Stimulated activated CD4-positive, alpha-beta T cell treated with anti-CD3 and anti-CD28 coated beads, Interleukin-2, amount 100 ng/mL, for 48 hours (primary cell): ENCODE measurements around the gene RIMS1.

ENCODE experiments used
- DNase-seq, 2 donors: peaks; one replicate each; pipeline ENCODE4 v3.0.0-alpha.2; 2020

The RIMS1 gene, protein sequence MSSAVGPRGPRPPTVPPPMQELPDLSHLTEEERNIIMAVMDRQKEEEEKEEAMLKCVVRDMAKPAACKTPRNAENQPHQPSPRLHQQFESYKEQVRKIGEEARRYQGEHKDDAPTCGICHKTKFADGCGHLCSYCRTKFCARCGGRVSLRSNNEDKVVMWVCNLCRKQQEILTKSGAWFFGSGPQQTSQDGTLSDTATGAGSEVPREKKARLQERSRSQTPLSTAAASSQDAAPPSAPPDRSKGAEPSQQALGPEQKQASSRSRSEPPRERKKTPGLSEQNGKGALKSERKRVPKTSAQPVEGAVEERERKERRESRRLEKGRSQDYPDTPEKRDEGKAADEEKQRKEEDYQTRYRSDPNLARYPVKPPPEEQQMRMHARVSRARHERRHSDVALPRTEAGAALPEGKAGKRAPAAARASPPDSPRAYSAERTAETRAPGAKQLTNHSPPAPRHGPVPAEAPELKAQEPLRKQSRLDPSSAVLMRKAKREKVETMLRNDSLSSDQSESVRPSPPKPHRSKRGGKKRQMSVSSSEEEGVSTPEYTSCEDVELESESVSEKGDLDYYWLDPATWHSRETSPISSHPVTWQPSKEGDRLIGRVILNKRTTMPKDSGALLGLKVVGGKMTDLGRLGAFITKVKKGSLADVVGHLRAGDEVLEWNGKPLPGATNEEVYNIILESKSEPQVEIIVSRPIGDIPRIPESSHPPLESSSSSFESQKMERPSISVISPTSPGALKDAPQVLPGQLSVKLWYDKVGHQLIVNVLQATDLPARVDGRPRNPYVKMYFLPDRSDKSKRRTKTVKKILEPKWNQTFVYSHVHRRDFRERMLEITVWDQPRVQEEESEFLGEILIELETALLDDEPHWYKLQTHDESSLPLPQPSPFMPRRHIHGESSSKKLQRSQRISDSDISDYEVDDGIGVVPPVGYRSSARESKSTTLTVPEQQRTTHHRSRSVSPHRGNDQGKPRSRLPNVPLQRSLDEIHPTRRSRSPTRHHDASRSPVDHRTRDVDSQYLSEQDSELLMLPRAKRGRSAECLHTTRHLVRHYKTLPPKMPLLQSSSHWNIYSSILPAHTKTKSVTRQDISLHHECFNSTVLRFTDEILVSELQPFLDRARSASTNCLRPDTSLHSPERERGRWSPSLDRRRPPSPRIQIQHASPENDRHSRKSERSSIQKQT (N-terminal part only)

DNA sequence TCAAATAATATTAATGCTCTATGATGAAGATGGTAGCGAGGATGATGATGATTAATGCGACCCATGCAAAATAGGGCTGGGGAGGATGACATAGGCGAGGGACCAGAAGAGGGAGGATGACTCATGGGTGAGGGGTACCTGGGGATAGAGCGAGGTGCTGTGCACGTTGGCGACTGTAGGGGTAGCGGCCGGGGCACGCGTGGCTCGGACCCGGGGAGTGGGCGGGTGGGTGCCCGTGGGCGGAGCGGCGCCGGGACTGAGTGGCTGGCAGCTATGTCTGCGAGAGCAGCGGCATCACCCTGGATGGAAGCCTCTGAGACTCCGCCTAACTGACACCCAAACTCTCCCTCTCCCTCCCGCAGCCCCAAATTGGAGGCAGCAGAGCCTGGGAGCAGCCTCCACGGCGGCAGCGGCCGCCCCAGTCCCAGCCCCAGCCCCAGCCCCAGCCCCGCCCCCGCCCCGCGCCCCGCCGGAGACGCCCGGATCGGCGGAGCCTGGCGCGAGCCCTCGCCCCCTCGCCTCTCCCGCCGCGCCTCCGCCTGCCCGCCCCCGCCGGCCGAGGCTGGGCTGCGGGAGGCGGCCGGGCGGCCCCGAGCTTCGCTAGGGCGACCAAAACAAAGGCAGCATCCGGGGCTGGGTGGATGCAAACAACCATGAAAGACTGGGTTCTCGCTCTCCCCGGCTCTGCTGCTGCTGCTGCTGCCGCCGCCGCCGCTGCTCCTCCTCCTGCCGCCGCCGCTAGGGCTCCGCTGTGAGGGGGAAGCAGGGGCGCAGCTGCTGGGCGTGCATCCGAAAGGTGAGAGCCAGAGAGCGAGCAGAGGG, at the start of gene RIMS1:
Gene RIMS1, plus strand, starts transcription at position 367 of the 822 bp plus-strand sequence. CDS start 474 bp downstream, outside the sequence.
- DNase-seq: no peak

- no peak for DNase-seq
Measured at GRCh38 chr6:71851214-71851613, 35.1 kb upstream of the RIMS1 start.

DNA sequence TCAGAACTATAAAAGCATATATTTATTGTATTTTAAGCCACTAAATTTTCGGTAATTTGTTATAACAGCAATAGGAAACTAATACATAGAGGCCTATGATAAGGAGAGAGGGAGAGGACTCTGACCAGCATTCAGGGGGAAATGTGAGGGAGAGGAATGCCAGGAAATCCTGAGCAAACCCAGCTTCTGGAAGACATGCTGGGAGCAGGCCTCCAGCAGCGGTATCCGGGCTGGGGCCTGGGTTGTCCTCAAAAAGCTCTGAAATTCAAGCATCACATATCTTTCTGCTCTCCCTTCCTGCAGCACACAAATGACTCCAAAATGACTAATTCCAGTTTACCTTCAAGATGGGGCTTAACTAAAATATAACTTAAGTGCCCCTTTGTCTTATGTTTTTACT, 33.4 kb upstream of the RIMS1 start:
- DNase-seq: no peak

GRCh38 chr6:71855406-71855805, 30.9 kb upstream of the RIMS1 start:
- DNase-seq: no peak

GRCh38 chr6:71879016-71879415, 7.3 kb upstream of the RIMS1 start:
- no peak for DNase-seq

DNA sequence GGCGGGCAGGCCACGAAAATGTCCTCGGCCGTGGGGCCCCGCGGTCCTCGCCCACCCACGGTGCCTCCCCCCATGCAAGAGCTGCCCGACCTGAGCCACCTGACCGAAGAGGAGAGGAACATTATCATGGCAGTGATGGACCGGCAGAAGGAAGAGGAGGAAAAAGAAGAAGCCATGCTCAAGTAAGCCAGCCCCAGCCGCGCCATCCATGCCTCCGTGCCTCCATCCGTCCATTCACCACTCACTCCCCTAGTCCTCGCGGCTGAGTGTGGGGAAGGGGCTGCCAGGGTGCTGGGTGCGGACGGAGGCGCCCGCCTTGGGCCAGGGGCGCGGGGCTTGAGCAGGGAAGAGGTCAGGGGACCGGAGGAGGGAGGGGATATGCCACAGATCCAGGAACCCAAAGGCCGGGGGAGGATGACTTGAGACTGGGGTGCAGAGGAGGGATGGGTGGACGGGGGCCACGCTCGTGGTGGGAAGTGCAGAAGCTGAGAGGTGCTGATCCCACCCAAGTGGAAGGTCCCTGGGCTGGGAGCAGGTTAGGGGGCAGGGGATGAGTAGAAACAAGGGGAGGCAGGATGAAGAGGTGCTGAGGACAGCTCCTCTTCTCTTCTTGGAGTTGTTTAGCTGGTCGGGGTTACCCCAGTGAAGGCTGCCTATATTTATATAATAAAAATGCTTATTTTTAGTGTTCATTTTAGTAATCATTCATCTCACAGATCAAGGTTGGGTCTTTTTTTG, 825 bp downstream of the RIMS1 start:
- no peak for DNase-seq

- DNase-seq: no peak
Measured at GRCh38 chr6:71887744-71888230, 1.4 kb downstream of the RIMS1 start.

GRCh38 chr6:71888756-71889340, 2.5 kb downstream of the RIMS1 start:
- DNase-seq: no peak

DNA sequence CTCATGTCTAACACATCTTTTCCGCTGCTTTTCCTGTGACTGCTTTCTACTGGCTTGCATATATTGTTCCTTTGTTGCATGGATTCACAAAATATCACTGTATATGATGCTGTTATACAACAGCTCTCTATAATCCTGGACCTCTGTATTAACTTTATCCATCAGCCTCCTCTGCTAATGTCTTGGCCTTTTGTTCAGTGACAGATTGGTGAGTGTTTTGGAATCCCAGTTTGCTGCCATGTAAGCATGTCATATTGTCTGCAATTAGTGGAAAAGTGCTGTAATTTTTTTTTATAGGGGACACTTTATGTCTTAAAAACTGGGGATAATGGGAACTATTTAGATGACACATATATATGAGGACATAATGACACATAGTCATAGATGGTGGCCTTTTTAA, 3.0 kb downstream of the RIMS1 start:
- no peak for DNase-seq

DNA sequence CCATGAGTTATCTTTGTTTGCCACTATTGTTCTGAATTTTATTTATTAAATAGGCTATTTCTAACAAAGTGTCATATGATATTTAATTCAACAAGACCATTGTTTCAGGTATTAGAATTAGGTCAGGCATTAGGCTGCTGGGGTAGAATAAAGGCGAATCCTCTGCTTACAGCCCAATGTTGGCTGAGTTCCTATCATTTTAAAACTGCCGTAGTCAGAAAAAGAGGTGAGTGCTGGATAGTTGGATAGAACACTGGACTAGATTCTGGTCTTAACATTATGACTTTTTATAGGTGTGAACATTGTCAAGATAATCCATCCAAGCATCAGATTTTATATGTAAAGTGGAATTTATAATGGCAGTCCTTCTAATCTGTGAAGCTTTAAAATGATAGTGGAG, 6.3 kb downstream of the RIMS1 start:
- no peak for DNase-seq

DNA sequence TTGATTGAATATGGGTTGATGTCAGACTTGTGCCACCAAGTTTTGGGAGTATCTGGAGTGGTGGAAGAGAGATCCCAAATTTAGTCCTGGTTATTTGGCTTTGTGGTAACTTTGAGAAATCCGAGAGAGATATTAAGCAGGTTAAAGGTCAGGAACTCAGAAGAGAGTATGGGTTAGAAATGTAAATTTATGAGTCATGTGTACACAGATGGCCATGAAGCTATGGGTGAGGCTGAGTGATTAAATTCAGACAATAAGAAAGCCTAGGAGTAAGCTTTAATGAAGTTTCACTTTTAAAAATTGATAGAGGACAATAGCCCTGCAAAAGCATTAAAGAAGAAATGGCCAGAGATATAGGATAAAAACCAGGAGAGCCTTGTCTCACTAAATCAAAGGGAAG, 14.3 kb downstream of the RIMS1 start:
- DNase-seq: no peak

- no peak for DNase-seq
Measured at GRCh38 chr6:71902261-71902660, 15.9 kb downstream of the RIMS1 start.

- no peak for DNase-seq
Measured at GRCh38 chr6:71906813-71907212, 20.5 kb downstream of the RIMS1 start.

DNA sequence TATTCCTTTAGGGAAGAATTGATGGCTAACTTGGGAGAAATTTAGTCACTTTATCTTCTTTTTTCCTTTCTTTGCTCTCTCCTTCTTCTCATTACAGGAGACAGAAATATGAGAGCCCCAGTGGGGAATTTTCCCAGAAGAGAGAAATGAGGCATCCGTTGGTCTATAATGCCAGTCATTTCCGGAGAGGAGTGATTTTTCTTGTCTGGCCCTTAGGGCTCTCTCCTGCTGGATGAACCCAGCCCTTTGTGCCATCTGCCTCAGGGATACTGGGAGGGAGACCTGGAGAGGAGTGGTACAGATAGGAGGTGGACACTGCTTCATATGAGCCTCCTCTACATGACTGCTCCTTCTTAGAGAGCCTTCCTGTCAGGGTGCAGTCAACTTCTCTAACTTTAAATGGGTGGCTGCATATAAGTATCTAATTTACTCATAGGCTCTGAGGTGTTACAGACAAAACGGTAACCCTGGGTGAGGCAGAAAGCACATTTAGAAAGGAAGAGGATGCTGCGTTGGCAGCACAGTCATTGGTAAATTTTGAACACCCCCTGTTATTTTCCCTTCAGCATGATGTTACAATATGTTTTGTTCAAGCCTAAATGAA, 21.9 kb downstream of the RIMS1 start:
- no peak for DNase-seq

GRCh38 chr6:71913444-71914234, 27.3 kb downstream of the RIMS1 start:
- DNase-seq: no peak

DNA sequence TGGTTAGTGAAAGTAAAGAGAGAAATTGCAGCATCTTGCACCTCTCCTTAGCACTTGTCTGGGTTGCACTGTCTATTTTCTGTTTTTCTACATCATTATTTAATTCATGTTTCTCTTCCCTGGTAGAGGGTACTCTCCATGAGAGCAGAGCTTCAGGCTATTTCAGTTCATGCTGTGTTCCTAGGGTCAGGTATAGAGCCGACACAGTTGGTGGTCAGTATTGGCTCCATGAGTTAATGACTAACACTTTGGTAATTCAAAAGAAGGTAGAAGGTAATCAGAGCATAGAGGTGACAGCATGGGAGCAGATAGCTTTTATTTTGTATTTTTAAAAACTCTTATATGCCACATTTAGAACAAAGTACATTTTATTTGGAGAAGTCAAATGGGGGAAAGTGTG, 42.7 kb downstream of the RIMS1 start:
- no peak for DNase-seq

DNA sequence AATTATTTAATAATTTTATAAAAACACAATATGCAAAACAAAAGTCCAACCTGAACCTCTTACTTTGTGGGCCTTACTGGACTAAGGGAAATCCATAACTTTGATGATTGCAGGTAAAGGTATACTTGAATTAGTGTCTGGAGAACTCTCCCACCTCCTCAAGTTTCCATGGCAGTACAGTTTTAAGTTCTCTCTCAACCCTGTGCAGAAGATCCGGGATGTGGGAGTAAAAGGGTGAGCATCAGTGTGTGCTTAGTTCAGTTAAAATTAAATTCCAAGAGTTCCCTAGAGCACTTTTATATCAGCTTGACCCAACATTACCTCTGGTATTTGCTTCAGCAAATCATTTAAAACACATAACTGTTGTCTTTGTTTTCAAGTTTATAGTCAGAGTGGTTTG, 47.5 kb downstream of the RIMS1 start:
- DNase-seq: no peak

- no peak for DNase-seq
Measured at GRCh38 chr6:71965404-71965803, 79.1 kb downstream of the RIMS1 start.

- no peak for DNase-seq
Measured at GRCh38 chr6:71967436-71967835, 81.1 kb downstream of the RIMS1 start.

DNA sequence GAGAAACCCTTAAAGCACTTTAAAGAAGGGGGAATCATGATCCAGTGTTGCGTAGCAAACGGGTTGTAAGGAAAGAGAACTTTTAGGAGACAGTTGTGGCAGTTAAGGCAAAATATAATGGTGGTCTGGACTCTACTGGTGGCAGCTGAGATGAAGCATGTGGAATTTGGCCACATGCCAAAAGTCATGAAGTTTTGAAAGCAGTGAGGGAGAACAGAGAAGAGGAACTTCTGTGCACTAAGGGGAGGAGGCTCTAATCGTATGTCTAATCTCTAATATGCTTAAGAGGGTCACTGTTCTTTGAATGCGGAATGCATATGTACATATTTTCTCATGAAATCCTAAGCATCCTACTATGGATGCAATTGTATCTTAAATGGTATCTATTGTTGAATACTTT, 91.5 kb downstream of the RIMS1 start:
- no peak for DNase-seq
